Measurements from ENCODE around the gene PRR18. TPM values are rescaled to one million over a fixed set of nuclear protein-coding genes. Genes with fewer than 3 reads are reported as not detected.

The PRR18 gene
- total and polyA plus RNA-seq, 2 of the 8 experiments (the other 6 are each of a cell fraction or from before 2014, with no cell fraction given), result 0.08 to 0.19 TPM

DNA sequence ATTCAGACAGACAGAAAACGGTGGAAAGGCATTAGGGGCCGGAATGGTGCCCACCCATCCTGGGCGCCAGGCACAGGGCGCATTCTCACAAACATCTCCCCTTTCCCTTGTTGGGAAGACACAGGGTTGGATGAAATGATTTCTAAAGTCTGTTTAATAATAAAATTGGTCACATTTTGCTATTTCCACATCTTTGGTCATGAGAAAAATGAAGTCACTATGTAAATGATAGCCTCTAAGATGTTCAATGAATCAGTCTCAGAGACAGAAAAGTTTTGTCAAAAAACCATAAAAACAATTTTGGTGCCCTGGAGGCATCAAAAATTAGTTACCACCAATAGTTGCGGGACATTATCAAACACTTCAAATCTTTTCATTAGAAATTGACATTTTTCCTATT, 40.7 kb downstream of the PRR18 start (continued):
- TF ChIP-seq CHD7 (IDR thresholded peaks at IDR 0.05; ENCODE audit: insufficient replicate concordance, low read length) (no peak), KDM5A (IDR thresholded peaks at IDR 0.05; ENCODE audit: low read length) (no peak), CREB1 (IDR thresholded peaks at IDR 0.05) (no peak), SP4 (IDR thresholded peaks at IDR 0.05; ENCODE audit: low read length) (no peak), SP1 (IDR thresholded peaks at IDR 0.05; ENCODE audit: low read depth, low read length) (no peak), HDAC2 (IDR thresholded peaks at IDR 0.05; ENCODE audit: borderline replicate concordance in 1 of 2, low read depth in 2 of 2, low read length in 2 of 2) (no peak)

All from H1 (cell line).